Neuronal stem cell (in vitro differentiated cells): ENCODE measurements around the gene PUM2.
"Not testable (repeated sequence)": the region's sequence is repeated elsewhere in the genome, so short reads cannot be mapped to it uniquely, and the experiment has no call there.

Source experiments
- DNase-seq: peaks from one replicate; pipeline ENCODE4 v3.0.0-alpha.2; 2013; ENCODE audit warnings: low spot score
- H2AFZ ChIP-seq: one replicate; pipeline ENCODE4 v1.6.1; 2013; ENCODE audit warnings: mild to moderate bottlenecking, low read length, inconsistent platforms
- H2AK5ac ChIP-seq: 2 replicates; pipeline ENCODE4 v1.6.1; 2013; ENCODE audit warnings: low read depth, mild to moderate bottlenecking, inconsistent platforms, low read length, moderate library complexity, mixed read lengths
- H2BK120ac ChIP-seq: 2 replicates; pipeline ENCODE4 v1.6.1; 2013; ENCODE audit warnings: low read depth, mild to moderate bottlenecking, inconsistent platforms, low read length, moderate library complexity, mixed read lengths
- H2BK12ac ChIP-seq: one replicate; pipeline ENCODE4 v1.6.1; 2013; ENCODE audit warnings: low read length, inconsistent platforms
- H2BK15ac ChIP-seq: 2 replicates; pipeline ENCODE4 v1.6.1; 2013; ENCODE audit warnings: mild to moderate bottlenecking, low read length, inconsistent platforms, mixed read lengths
- H2BK5ac ChIP-seq: one replicate; pipeline ENCODE4 v1.6.1; 2013; ENCODE audit warnings: inconsistent platforms, mild to moderate bottlenecking, low read length, moderate library complexity
- H3K14ac ChIP-seq: one replicate; pipeline ENCODE4 v1.6.1; 2013; ENCODE audit warnings: low read length, inconsistent platforms
- H3K18ac ChIP-seq: 2 replicates; pipeline ENCODE4 v1.6.1; 2013; ENCODE audit warnings: low read length, inconsistent platforms
- H3K23ac ChIP-seq: 2 replicates; pipeline ENCODE4 v1.6.1; 2013; ENCODE audit warnings: low read depth, mild to moderate bottlenecking, mixed read lengths, low read length, inconsistent platforms; ENCODE audit not compliant: poor library complexity
- H3K27ac ChIP-seq: replicated peaks from 3 replicates; pipeline ENCODE4 v1.5.1; 2013; ENCODE audit warnings: low read length, inconsistent platforms
- H3K27me3 ChIP-seq, 3 experiments: 2 replicates each; pipeline ENCODE4 v1.6.1; 2013; ENCODE audit warnings: low read length in 3 of 3, mild to moderate bottlenecking in 2 of 3, inconsistent platforms in 1 of 3, low read depth in 1 of 3, mixed read lengths in 1 of 3, moderate library complexity in 1 of 3; ENCODE audit not compliant: control insufficient read depth in 3 of 3, insufficient read depth in 3 of 3
- H3K36me3 ChIP-seq, 2 donors: replicated peaks in 1 of 2; 2 replicates each; pipeline ENCODE4 v1.6.1; 2013; ENCODE audit warnings: low read length in 2 of 2; ENCODE audit not compliant: control insufficient read depth in 2 of 2, insufficient read depth in 2 of 2
- H3K4ac ChIP-seq: 2 replicates; pipeline ENCODE4 v1.6.1; 2013; ENCODE audit warnings: inconsistent platforms, mild to moderate bottlenecking, low read length, moderate library complexity
- H3K4me1 ChIP-seq, 2 donors: 1 replicate in 1 of 2; 2 replicates in 1 of 2; pipeline ENCODE4 v1.6.1; 2013; ENCODE audit warnings: low read length in 2 of 2, low read depth in 1 of 2; ENCODE audit not compliant: control insufficient read depth in 2 of 2, insufficient read depth in 1 of 2
- H3K4me2 ChIP-seq: one replicate; pipeline ENCODE4 v1.6.1; 2013; ENCODE audit warnings: mild to moderate bottlenecking, low read length, inconsistent platforms; ENCODE audit not compliant: insufficient read depth, poor library complexity, severe bottlenecking
- H3K4me3 ChIP-seq, 2 donors: 2 replicates each; pipeline ENCODE4 v1.5.1; 2013; ENCODE audit warnings: low read length in 2 of 2, mild to moderate bottlenecking in 2 of 2, inconsistent platforms in 1 of 2, moderate library complexity in 1 of 2
- H3K79me1 ChIP-seq: one replicate; pipeline ENCODE4 v1.6.1; 2013; ENCODE audit warnings: low read depth, mild to moderate bottlenecking, inconsistent platforms, low read length, moderate library complexity
- H3K9ac ChIP-seq: one replicate; pipeline ENCODE4 v1.6.1; 2013; ENCODE audit warnings: mild to moderate bottlenecking, low read depth, low read length, inconsistent platforms; ENCODE audit not compliant: poor library complexity
- H3K9me3 ChIP-seq, 2 donors: replicated peaks in 1 of 2; 2 replicates each; pipeline versions ENCODE3 to v1.6.1; 2013; ENCODE audit warnings: low read length in 2 of 2, mild to moderate bottlenecking in 2 of 2, inconsistent platforms in 1 of 2, low read depth in 1 of 2, mixed read lengths in 1 of 2, moderate library complexity in 1 of 2; ENCODE audit not compliant: control insufficient read depth in 2 of 2, insufficient read depth in 1 of 2
- H4K8ac ChIP-seq: one replicate; pipeline ENCODE4 v1.6.1; 2013; ENCODE audit warnings: low read depth, mild to moderate bottlenecking, inconsistent platforms, low read length, moderate library complexity
- H4K91ac ChIP-seq: one replicate; pipeline ENCODE4 v1.6.1; 2013; ENCODE audit warnings: low read length, low read depth, mild to moderate bottlenecking, inconsistent platforms; ENCODE audit not compliant: poor library complexity
- WGBS, 2 donors: extraction: QIAGEN DNeasy Blood & Tissue Kit; methylation state at CpG; one replicate each; pipeline ENCODE4 v1.1.7; 2013; ENCODE audit warnings: missing lambda C conversion rate in 2 of 2, mixed read lengths in 1 of 2; ENCODE audit not compliant: insufficient read length in 2 of 2, insufficient replicate concordance in 1 of 2; ENCODE audit errors: extremely low coverage in 2 of 2; 5-methylcytosine and 5-hydroxymethylcytosine counted together

The PUM2 gene

DNA sequence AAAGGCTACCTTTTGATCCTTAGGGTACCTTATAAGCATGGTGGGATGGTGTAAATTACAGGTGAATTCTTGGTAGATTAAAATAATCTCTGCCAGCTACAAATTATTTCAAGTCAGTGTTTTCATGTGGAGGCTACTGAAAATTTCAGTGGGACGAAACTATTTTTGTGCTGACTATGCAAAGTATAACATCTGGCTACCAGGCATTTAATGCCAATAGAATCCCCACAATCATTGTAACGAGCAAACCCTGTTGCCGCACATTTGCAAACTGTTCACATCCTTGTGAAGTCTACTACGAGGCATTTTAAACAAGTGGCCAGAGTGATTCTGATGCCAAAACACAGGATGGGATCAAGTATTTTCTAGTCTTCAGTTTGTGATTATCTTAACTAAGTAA is 77.6 kb downstream of the PUM2 start:
- Histone ChIP-seq H2BK15ac (no peak overlapping the region), H3K27ac (no peak overlapping the region), H3K9ac (no peak overlapping the region), H3K36me3 (peaks cover 0 to 99% of the 10 kb centered on the region in 2 donors), H3K4me2 (no peak overlapping the region), H3K27me3 (no peaks in the 10 kb centered on the region), H2BK5ac (no peak overlapping the region), H2AK5ac (no peak overlapping the region), H2BK12ac (no peak overlapping the region), H4K91ac (no peak overlapping the region), H3K18ac (no peak overlapping the region), H3K23ac (no peak overlapping the region), H3K4me1 (no peaks in the 10 kb centered on the region), H2AFZ (no peak overlapping the region), H3K4ac (no peak overlapping the region), H3K4me3 (no peak overlapping the region), H2BK120ac (no peak overlapping the region), H3K79me1 (no peaks in the 10 kb centered on the region), H3K14ac (no peak overlapping the region), H3K9me3 (no peaks in the 10 kb centered on the region), H4K8ac (no peak overlapping the region)
- WGBS, 2 donors, result no CpG with 5 or more reads among the region's 4 CpGs
- no peak for DNase-seq

DNA sequence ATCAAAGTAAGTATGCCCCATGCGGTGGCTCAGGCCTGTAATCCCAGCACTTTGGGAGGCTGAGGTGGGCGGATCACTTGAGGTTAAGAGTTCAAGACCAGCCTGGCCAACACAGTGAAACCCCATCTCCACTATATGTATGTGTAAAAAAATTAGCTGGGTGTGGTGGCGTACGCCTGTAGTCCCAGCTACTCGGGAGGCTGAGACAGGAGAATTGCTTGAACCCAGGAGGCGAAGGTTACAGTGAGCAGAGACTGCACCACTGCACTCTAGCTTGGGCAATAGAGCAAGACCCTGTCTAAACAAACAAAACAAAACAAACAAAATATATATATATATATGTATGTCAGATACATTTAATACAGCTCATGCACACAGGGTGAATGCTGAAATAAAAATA is 82.3 kb downstream of the PUM2 start:
- H3K79me1 ChIP-seq, H2BK120ac ChIP-seq, DNase-seq, H2BK12ac ChIP-seq, H3K4me2 ChIP-seq, H4K91ac ChIP-seq, H3K4me1 ChIP-seq, H3K4ac ChIP-seq, H3K27me3 ChIP-seq, H2AK5ac ChIP-seq, H3K18ac ChIP-seq, H3K9ac ChIP-seq, H2AFZ ChIP-seq, H3K23ac ChIP-seq, H3K4me3 ChIP-seq, H3K9me3 ChIP-seq, H2BK15ac ChIP-seq, H4K8ac ChIP-seq, H3K14ac ChIP-seq, H3K27ac ChIP-seq, H2BK5ac ChIP-seq: not testable (repeated sequence)
- peaks cover 0 to 94% of the 10 kb centered on the region in 2 donors for H3K36me3 ChIP-seq
- WGBS, 2 donors, result no CpG with 5 or more reads among the region's 6 CpGs

DNA sequence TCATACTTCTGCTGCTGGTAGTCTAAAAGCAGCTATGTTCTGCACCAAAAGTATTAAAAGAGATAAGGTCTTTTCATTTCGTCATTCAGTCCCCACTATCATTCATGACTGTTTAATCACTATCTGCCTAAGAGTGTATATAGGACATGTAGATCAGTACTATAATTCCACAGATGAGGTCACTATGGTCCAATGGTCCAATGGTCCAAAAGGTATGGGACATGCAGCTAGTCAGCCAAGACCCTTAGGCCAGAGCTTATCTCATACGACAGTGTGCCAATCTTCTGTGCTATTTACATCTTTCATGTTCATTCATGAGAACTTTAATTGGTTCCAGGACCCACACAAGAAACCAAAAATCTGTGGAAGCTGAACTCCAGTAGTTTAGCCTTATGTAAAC is 83.1 kb downstream of the PUM2 start:
- Histone ChIP-seq H3K23ac (no peak overlapping the region), H2BK120ac (no peak overlapping the region), H4K91ac (no peak overlapping the region), H3K9me3 (no peaks in the 10 kb centered on the region), H2BK5ac (no peak overlapping the region), H2BK12ac (no peak overlapping the region), H3K36me3 (peaks cover 0 to 94% of the 10 kb centered on the region in 2 donors), H2AK5ac (no peak overlapping the region), H2AFZ (no peak overlapping the region), H2BK15ac (no peak overlapping the region), H3K79me1 (no peaks in the 10 kb centered on the region), H3K4me2 (no peak overlapping the region), H3K14ac (no peak overlapping the region), H3K4ac (no peak overlapping the region), H3K4me3 (no peak overlapping the region), H3K4me1 (no peaks in the 10 kb centered on the region), H4K8ac (no peak overlapping the region), H3K27ac (no peak overlapping the region), H3K27me3 (no peaks in the 10 kb centered on the region), H3K9ac (no peak overlapping the region), H3K18ac (no peak overlapping the region)
- DNase-seq, result no peak
- WGBS, 2 donors, result no CpG with 5 or more reads among the region's 2 CpGs

DNA sequence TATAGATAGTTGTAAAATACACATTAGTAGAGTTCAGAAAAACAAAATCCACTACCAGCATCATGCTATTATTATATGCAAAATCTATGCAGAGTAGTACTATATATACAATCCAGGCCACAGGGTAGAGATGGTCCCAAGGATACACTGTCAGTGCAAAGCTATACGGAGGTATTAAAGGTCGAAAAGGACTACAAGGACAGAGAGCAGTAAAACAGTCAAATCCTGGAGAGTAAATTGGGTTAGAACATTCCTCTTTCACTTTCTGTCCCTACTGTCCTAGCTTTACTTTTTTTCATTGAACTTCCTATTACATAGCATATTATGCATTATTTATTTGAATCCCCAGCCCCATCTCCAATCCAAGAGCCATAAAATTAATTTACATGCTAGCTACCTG is 86.0 kb downstream of the PUM2 start:
- Histone ChIP-seq H3K36me3 (peaks cover 8 to 94% of the 10 kb centered on the region in 2 donors), H3K4me2 (no peak overlapping the region), H3K23ac (no peak overlapping the region), H2BK15ac (no peak overlapping the region), H3K27ac (no peak overlapping the region), H3K14ac (no peak overlapping the region), H3K4me1 (no peaks in the 10 kb centered on the region), H3K4me3 (no peak overlapping the region), H2AK5ac (no peak overlapping the region), H4K91ac (no peak overlapping the region), H3K27me3 (no peaks in the 10 kb centered on the region), H3K9me3 (no peaks in the 10 kb centered on the region), H3K79me1 (no peaks in the 10 kb centered on the region), H2BK5ac (no peak overlapping the region), H2BK12ac (no peak overlapping the region), H2BK120ac (no peak overlapping the region), H4K8ac (no peak overlapping the region), H2AFZ (no peak overlapping the region), H3K18ac (no peak overlapping the region), H3K9ac (no peak overlapping the region), H3K4ac (no peak overlapping the region)
- no CpG with 5 or more reads among the region's 2 CpGs for WGBS, 2 donors
- DNase-seq, result no peak
